Osteoblast (primary cell): ENCODE measurements around the gene CLDN14. TPM values are rescaled to one million over a fixed set of nuclear protein-coding genes. Genes with fewer than 3 reads are reported as not detected.

Experiments
- DNase-seq: peaks from one replicate; pipeline ENCODE4 v3.0.0; 2011; ENCODE audit warnings: low spot score, mixed read lengths; ENCODE audit not compliant: insufficient read length; ENCODE audit errors: missing footprints
- H2AFZ ChIP-seq: 2 replicates; pipeline ENCODE4 v1.6.0; 2011; ENCODE audit warnings: mild to moderate bottlenecking, low read length
- H3K27ac ChIP-seq: 2 replicates; pipeline ENCODE4 v1.5.1; 2011; ENCODE audit warnings: mild to moderate bottlenecking, low read depth, low read length, moderate library complexity
- H3K27me3 ChIP-seq: 2 replicates; pipeline ENCODE4 v1.6.0; 2012; ENCODE audit warnings: mild to moderate bottlenecking, control low read depth, inconsistent platforms, low read length, moderate library complexity; ENCODE audit not compliant: insufficient read depth
- H3K36me3 ChIP-seq: 2 replicates; pipeline ENCODE4 v1.5.1; 2011; ENCODE audit warnings: mild to moderate bottlenecking, low read length, control low read depth, moderate library complexity; ENCODE audit not compliant: insufficient read depth
- H3K4me1 ChIP-seq: 2 replicates; pipeline ENCODE4 v1.5.1; 2011; ENCODE audit warnings: mild to moderate bottlenecking, low read length, control low read depth, moderate library complexity; ENCODE audit not compliant: insufficient read depth
- H3K4me2 ChIP-seq: 2 replicates; pipeline ENCODE4 v1.6.0; 2011; ENCODE audit warnings: mild to moderate bottlenecking, low read length; ENCODE audit not compliant: insufficient read depth
- H3K4me3 ChIP-seq: fragments of 200-600 bp; sonication (generic); 3 replicates; pipeline ENCODE4 v1.5.1; 2012; ENCODE audit warnings: mild to moderate bottlenecking, low read length, inconsistent platforms; ENCODE audit not compliant: insufficient read depth
- H3K79me2 ChIP-seq: 2 replicates; pipeline ENCODE4 v1.6.0; 2012; ENCODE audit warnings: mild to moderate bottlenecking, low read length, control low read depth, inconsistent platforms; ENCODE audit not compliant: insufficient read depth
- H3K9me3 ChIP-seq: 2 replicates; pipeline ENCODE4 v1.5.1; 2011; ENCODE audit warnings: low read depth, low read length, control low read depth
- H4K20me1 ChIP-seq: 2 replicates; pipeline ENCODE4 v1.6.0; 2012; ENCODE audit warnings: mild to moderate bottlenecking, low read length, control low read depth; ENCODE audit not compliant: insufficient read depth
- CTCF ChIP-seq: IDR thresholded peaks from 2 replicates; pipeline ENCODE4 v1.5.1; 2011; ENCODE audit warnings: mild to moderate bottlenecking, low read depth, low read length, moderate library complexity; ENCODE audit errors: extremely low read depth
- total RNA-seq: library from RNA; depleted of rRNA; stranded (reverse); fragments of >200 nt; gene quantifications from 2 replicates; pipeline ENCODE4 v1.2.3, GENCODE V29; 2012

CLDN14 gene
- total RNA-seq, 1 donor, result 0.36 TPM

- no peaks in the 10 kb centered on the region for H3K79me2 ChIP-seq
Measured at GRCh38 chr21:36441715-36442114, 38.2 kb downstream of the CLDN14 start.

GRCh38 chr21:36437745-36438128 is 42.2 kb downstream of the CLDN14 start:
- Histone ChIP-seq H3K4me2 (no peak overlapping the region), H3K27ac (peak overlapping the region; percentile 59), H3K36me3 (no peaks in the 10 kb centered on the region), H3K79me2 (peaks cover under 1% of the 10 kb centered on the region), H2AFZ (no peak overlapping the region), H3K4me1 (peaks cover 14% of the 10 kb centered on the region), H3K9me3 (no peaks in the 10 kb centered on the region), H3K4me3 (no peak overlapping the region), H4K20me1 (no peaks in the 10 kb centered on the region), H3K27me3 (no peaks in the 10 kb centered on the region)
- no peak for TF ChIP-seq CTCF
- DNase-seq, result no peak

More at GRCh38 chr21:36441715-36442114, 38.2 kb downstream of the CLDN14 start:
- Histone ChIP-seq H2AFZ (no peak overlapping the region), H3K4me3 (no peak overlapping the region), H3K4me1 (peaks cover 14% of the 10 kb centered on the region), H3K27me3 (no peaks in the 10 kb centered on the region), H3K4me2 (no peak overlapping the region), H4K20me1 (no peaks in the 10 kb centered on the region), H3K9me3 (no peaks in the 10 kb centered on the region), H3K36me3 (no peaks in the 10 kb centered on the region), H3K27ac (no peak overlapping the region)
- no peak for TF ChIP-seq CTCF
- DNase-seq, result no peak

GRCh38 chr21:36436829-36437744 is 42.8 kb downstream of the CLDN14 start:
- H3K36me3 ChIP-seq, result no peaks in the 10 kb centered on the region
- H3K79me2 ChIP-seq, result peaks cover 7% of the 10 kb centered on the region
- H3K27ac ChIP-seq, result peak overlapping the region; percentile 59
- no peak for DNase-seq
- H3K4me2 ChIP-seq, result no peak overlapping the region
- no peak for TF ChIP-seq CTCF
- no peaks in the 10 kb centered on the region for H3K27me3 ChIP-seq
- H3K4me3 ChIP-seq, result no peak overlapping the region
- H3K4me1 ChIP-seq, result peaks cover 14% of the 10 kb centered on the region
- H4K20me1 ChIP-seq, result no peaks in the 10 kb centered on the region
- H3K9me3 ChIP-seq, result no peaks in the 10 kb centered on the region
- no peak overlapping the region for H2AFZ ChIP-seq

- Histone ChIP-seq H3K4me3 (no peak overlapping the region), H3K9me3 (no peaks in the 10 kb centered on the region), H3K79me2 (peaks cover 7% of the 10 kb centered on the region), H3K27ac (no peak overlapping the region), H3K4me1 (peaks cover 33% of the 10 kb centered on the region), H4K20me1 (no peaks in the 10 kb centered on the region), H3K27me3 (no peaks in the 10 kb centered on the region), H3K4me2 (no peak overlapping the region), H3K36me3 (no peaks in the 10 kb centered on the region), H2AFZ (no peak overlapping the region)
- no peak for DNase-seq
- no peak for TF ChIP-seq CTCF
Measured at GRCh38 chr21:36434144-36434543, 45.8 kb downstream of the CLDN14 start.
